Fibroblast of lung (primary cell): ENCODE results near the gene CLTCL1.

Experiments
- CTCF ChIP-seq, 2 donors: IDR thresholded peaks in 1 of 2; conservative IDR thresholded peaks in 1 of 2; 1 replicate in 1 of 2; 2 replicates in 1 of 2; pipeline ENCODE4 v1.5.1; 2011 to 2012; ENCODE audit warnings: low read length in 2 of 2, control low read depth in 1 of 2, inconsistent platforms in 1 of 2, low read depth in 1 of 2, mild to moderate bottlenecking in 1 of 2
- EZH2 ChIP-seq: IDR thresholded peaks from 2 replicates; pipeline ENCODE4 v1.5.1; 2012; ENCODE audit warnings: low read length, control low read depth, mild to moderate bottlenecking; ENCODE audit errors: missing control alignments

DNA sequence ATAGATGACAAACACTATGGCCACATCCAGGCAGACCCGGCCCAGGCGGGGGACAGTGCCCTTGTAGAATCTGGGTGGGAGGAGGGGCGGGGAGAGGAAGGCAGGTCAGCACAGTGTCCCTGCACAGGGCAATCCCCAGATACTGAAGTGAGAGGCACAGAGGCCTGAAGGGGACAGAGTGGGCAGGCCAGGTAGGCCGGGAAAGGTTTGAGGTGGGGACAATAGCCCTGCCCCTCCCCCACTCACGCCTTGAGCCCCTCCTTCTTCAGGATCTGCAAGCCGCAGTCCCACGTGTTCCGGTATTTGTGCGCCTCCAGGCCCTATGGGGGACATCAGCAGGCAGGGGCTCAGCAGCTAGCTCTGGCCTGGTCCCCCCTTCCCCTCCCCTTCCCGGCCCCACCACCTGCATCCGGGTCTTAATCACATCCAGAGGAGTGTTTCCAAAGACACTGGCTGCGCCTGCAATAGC is 115.3 kb downstream of the CLTCL1 start:
- TF ChIP-seq CTCF (conservative IDR thresholded peaks at IDR 0.05 in 1 of 2, IDR thresholded peaks at IDR 0.05 in 1 of 2; ENCODE audit: low read depth in 1 of 2, low read length in 2 of 2) (no peak), EZH2 (no peak)
